ENCODE measurements around the gene UBE2Z.

GRCh38 chr17:48894886-48895285 lies 13.3 kb upstream of the UBE2Z start:
- TF ChIP-seq, protein P1, sequence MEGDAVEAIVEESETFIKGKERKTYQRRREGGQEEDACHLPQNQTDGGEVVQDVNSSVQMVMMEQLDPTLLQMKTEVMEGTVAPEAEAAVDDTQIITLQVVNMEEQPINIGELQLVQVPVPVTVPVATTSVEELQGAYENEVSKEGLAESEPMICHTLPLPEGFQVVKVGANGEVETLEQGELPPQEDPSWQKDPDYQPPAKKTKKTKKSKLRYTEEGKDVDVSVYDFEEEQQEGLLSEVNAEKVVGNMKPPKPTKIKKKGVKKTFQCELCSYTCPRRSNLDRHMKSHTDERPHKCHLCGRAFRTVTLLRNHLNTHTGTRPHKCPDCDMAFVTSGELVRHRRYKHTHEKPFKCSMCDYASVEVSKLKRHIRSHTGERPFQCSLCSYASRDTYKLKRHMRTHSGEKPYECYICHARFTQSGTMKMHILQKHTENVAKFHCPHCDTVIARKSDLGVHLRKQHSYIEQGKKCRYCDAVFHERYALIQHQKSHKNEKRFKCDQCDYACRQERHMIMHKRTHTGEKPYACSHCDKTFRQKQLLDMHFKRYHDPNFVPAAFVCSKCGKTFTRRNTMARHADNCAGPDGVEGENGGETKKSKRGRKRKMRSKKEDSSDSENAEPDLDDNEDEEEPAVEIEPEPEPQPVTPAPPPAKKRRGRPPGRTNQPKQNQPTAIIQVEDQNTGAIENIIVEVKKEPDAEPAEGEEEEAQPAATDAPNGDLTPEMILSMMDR (IDR thresholded peaks at IDR 0.05) = no peak
- TF ChIP-seq EZH2 (IDR thresholded peaks at IDR 0.05; ENCODE audit: borderline replicate concordance, insufficient read depth, low read depth, low read length, poor library complexity, severe bottlenecking) = no peak

All from B cell (primary cell).